Measurements from ENCODE around the gene CDKAL1.

DNA sequence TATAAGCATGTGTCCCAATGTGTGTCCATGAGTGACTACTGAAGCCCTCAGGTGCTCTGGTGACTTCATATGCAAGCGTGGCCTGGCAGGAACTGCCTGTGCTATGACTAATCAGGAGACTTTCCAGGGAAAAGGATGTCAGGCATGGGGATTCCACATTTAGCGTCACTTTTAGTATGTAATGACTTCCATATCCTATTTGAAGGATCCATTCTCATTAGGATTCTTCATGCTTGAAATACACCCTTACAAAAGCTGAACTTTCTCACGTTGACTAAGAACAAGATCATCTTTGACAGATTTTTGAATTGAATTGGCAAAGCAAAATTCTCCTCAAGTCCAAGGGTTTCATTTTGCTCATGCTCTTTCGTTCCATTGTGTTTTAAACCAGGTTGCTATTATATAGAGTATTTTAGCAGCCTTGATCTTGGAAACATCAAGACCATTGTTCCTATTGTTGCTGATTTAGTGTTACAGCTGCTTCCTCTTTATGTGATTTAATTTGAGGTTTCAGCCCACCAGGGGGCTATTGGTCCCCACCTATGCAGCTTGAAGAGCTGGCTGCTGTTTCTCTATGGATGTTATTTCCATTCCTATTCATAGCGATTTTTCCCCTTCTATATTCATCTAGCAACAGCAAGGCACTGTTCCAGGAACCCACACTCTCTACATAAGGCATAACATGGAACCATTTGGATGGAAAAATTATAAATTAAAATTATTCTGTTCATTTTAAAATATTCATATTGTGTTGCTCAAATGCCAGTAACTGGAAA, 418.6 kb downstream of the CDKAL1 start:
- TF ChIP-seq GATA2 (IDR thresholded peaks at IDR 0.05; ENCODE audit: low read depth, low read length) (no peak), GATA3 (IDR thresholded peaks at IDR 0.05; ENCODE audit: low read depth, low read length) (no peak)

Data from SH-SY5Y (cell line).